Frontal cortex (tissue), 4 donors: Measurements from ENCODE around the gene BBX. TPM values are rescaled to one million over a fixed set of nuclear protein-coding genes. Genes with fewer than 3 reads are reported as not detected.
"Not testable (repeated sequence)": the region's sequence is repeated elsewhere in the genome, so short reads cannot be mapped to it uniquely, and the experiment has no call there.

Experiments
- DNase-seq, 2 donors: peaks; one replicate each; pipeline ENCODE4 v3.0.0; 2012; ENCODE audit warnings: low spot score in 2 of 2
- FAIRE-seq: peaks from 2 replicates; lab custom pipeline; 2012; peaks lifted over from hg19 to GRCh38; lab: Jason Lieb, UNC
- total RNA-seq: library from RNA; depleted of rRNA; stranded (reverse); fragments of >200 nt; gene quantifications from one replicate; pipeline ENCODE4 v1.2.3, GENCODE V29; 2014
- donor health status: control.
- donor health status: control.
- donor health status: control.

BBX gene
- total RNA-seq, 1 donor from 2014 or later: 19.6 TPM

DNA sequence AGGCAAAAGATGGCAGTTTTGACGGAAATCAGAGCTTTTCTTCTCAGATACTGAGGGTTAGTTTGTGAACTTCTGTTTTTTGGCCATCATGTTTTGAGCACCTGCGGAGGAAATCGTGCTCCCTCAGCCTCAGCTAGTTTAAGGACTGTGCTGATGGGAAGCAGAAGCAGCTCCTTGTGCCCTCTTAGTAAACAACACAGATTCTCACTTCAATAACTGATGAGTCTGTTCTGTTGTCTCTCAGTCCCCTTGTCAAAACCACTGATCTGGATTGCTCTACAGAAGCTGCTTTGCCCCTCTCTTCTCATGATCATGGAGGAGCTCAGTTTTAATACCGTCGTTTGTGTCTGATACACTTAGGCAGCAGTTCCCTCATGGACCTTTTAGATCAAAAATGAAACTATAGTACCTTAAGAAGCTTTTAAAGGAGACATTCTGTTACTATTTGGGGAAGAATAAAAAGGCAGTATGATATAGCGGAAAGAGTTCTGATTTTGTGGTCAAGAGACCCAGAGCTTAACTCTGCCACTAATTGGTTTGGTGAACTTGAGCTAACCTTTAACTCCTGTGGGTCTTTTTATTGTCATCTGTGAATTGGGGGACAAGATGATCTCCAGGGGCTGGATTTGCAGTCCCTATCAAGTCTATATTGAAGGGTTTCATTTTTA is 152.6 kb downstream of the BBX start:
- FAIRE-seq: no peak
- no peak for DNase-seq

DNA sequence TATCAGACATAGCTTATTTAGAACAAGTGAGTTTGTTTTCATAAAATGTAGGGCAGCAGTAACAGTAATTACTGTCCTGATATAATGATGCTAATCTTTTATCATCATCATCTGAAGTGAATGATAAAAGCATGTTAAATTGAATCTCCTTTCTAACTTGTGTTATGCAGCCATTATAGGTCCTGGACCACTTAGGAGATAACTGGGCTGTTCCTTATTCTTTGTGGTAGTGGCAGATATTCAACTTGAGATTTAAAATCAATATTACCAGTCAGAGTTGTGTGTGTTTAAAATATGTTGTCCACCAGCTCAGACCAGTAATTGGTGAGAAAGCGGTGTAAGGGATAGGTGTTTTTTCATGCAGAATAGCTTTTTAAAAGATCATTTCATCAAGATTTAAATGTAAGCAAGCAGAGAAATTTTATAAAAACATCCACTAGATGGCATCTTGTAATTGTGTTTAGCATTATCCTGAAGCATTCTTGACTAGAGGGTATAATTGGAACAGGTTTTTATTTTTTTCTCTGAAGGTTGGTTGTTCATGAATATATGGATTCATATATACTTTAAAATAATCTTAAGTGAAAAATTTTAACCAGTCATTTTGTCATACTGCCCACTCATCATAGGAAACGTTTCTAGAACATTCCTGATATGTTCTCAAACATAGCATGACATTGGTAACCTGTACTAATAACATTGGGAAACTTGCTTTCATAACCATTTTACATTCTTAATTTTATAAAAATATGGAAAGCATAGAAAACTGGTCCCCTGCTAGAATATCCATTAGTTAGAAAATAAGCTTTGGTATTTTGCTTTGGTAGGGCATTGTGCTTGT is 153.9 kb downstream of the BBX start:
- peak; percentile 96 for FAIRE-seq
- no peak for DNase-seq

DNA sequence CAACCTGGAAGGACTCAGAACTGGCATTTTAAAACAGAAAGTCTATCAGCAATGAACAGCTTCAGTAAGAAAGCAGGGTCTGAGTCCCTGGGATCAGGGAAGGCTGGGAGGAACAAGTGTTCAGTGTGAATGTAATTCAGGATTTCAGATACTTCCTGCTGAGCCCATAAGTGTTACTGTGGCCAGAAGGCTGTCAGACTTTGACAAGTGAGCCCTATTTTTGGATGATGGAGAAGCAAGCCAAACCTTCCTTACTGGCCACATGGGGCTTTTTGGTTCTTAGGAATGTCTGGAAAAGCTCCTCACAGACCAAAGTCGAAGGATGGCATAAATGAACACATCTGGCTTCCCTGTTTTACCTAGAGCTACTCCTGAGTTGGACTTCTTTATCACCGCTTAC is 157.2 kb downstream of the BBX start:
- FAIRE-seq (no peak), DNase-seq (no peak)

DNA sequence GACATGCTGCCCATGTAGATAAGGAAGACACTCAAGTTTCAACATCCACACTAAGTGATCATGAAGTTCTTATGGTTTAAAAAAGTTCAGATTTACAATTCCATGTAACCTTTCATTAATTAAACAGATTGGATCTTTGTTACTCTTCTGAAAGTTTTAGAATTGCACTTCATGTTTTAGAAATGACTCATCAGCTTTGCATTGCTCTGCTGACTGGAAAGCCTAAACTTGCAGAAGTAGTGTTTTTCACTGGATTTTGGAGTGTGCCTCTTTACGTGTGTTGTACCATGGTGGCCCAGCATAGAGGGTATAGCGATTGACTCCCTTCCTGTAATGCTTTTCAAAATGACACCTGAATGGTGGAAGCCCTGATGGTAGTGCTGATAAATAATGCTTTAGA is 157.9 kb downstream of the BBX start:
- DNase-seq (no peak), FAIRE-seq (no peak)

DNA sequence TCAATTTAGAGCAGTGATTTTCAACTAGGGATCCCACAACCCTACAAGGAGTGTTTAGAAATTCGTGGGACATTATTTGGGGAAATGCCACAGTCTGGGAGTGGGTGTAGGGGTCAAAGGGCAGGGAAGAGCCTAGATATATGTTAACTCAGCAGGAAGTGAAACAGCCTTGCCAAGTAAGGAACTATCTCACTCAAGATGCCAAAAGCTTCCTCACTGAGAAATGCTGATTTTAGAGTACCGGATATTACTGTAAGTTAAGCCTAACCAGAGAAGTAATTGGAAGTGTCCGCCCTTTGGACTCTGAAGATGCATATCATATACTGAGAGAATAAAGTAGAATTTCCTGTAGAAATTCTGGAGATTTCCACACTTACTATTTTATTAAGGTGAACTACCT is 158.6 kb downstream of the BBX start:
- no peak for FAIRE-seq
- DNase-seq: no peak

DNA sequence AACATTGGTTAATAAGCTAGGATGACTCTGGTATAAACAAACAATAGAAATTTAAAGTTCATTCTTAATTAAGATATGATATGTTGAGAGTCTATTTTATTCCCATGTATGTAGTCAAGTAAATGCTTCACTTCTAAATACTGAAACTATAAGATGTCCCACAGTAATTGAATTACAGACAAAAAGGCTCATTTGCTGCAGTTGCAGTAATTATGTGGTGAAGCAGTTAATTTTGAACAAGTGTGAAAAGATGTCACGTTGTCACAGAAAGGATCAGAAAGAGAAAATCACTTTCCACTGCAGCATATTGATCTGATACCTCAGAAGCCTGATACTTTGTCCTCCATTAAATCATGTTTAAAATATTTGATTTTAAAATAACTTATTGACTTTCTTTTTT is 159.8 kb downstream of the BBX start:
- no peak for FAIRE-seq
- no peak for DNase-seq

DNA sequence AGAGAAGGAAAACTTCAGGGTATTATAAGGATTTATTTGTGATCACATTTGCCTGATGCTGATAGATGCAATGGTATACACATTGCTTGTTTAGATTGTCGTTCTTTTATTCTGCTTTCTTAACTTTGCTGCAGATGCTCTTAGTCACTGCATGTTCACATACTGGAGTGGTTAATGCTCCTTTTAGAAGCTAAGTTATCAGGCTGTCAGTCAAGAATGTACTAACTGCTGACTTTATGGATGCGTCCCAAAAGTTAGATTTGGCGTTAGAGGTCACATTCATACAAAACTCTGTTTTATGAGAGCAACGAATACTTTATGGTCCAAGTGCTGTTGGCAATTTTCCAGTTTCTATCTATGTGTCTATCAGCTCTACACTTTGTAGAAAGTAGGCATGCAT is 160.7 kb downstream of the BBX start:
- FAIRE-seq: no peak

DNA sequence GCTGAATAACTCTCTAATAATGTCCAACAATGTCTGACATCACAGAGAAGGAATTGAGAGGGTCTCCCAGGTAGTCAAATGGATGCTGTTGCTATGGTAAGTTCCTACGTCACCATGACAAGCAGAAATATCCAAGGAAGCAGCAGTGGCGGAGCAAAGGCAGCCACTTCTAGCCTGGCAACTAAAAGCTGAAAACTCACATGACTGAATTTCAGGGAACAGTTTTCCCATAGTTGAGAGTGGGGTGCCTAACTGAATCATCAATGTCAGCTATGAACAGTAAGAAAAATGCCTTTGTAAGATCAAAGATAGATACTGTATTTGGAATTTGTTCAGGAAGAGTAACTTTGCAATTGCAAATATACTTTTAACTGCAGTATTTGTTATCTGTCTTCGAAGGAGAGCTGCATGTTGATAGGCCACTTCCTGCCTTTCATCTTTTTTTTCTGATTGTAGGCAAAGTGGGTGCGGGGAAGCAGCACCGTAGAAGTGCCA is 161.7 kb downstream of the BBX start:
- FAIRE-seq (no peak), DNase-seq (no peak)

More for the DNA sequence above, 160.7 kb downstream of the BBX start:
- DNase-seq: no peak

DNA sequence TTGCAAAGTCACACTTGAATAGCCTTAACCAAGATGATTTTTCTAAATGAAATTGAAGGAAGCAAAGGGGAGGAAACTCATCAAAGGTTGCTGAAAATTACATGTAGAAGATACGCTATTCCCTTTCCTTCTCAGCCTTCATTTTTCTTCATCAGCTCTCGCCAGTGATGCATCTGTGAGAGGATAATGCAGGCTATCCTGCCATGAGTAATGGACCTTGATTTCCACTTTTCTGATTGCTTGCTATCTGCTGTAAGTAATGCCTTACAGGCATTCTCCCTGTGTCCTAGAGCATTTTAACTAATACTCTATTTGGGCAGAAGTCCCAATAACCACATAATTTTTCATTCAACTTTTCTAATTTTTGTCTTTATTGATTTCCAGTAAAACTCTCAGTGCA is 162.6 kb downstream of the BBX start:
- DNase-seq: no peak

DNA sequence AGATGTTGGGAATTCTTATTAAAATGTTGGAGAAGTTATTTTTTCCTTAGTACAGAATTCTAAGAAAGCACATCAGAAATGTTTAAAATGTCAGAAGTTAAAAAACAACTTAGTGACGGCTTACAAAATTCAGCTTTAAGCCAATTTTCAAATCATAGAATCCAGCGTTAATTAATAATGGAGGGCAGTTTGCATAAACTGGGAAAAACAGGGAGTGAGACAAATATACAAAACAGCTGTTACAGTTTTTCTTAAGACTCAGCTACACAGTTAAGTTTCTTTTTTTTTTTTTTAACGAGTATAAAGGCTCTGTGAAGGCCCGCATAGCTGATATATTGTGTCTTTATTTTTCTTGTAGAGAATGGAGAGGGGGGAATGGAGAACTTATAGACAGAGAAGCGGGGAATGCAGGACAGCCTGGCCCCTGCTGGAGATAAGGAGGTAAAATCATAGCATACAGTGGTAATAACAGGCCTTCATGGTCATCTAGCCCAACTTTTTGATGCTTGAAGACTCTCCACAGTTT is 164.4 kb downstream of the BBX start:
- FAIRE-seq: no peak
- no peak for DNase-seq

More for the DNA sequence above, 162.6 kb downstream of the BBX start:
- FAIRE-seq: no peak

DNA sequence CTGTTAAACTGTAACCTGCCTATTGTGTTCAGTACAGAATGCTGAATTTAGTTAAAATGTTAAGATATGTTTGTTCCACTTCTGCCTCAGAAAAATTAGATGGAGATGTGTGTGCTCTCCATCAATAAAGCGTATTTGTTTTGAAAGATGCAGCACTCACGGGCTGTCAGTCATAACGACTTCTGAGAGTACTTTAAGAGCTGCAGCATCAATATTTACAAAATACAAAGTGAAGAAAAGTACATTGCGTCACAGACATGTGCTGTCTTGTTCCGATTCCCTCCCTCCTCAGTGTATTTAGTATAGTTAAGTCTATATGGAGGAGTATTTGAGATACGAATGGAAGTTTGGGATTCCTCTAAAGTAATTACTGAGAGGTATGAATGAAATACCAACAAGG is 166.6 kb downstream of the BBX start:
- no peak for FAIRE-seq
- no peak for DNase-seq

DNA sequence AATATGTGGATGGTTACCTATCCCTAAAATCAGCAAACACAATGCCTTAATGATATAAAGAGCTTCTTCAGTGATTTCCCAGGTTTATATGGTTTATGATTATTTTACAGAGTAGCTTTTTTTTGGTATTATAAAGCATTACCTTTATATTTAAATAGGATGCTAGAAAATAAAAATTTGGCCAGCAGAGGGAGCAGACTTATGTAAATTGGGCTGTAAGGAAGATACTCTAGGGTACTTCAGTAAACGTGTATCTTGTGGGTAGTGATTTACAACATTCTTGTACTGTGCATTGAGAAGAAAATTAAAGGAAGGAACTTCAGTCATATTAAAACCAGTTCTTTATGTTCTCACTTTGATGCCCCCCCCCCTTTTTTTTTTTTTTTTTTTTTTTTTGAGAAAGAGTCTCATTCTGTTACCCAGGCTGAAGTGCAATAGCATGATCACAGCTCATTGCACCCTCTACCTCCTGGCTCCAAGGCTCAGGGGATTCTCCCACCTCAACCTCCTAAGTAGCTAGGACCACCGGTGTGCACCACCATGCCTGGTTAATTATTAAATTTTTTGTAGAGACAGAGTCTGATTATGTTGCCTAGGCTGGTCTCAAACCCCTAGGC is 167.9 kb downstream of the BBX start:
- DNase-seq: peak in 1 of 2 donors; percentile 22
- peak; percentile 93 for FAIRE-seq

DNA sequence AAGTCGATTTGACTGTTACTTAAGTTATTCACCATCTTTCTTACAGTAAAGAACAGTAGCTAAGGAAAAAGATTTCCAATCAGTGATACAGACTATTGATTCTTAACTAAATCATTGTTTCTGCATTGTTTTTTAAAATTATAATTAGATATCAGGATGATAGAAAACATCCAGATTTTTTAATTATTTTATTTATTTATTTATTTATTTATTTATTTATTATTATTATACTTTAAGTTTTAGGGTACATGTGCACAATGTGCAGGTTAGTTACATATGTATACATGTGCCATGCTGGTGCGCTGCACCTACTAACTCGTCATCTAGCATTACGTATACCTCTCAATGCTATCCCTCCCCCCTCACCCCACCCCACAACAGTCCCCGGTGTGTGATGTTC is 169.2 kb downstream of the BBX start:
- FAIRE-seq, DNase-seq: not testable (repeated sequence)

DNA sequence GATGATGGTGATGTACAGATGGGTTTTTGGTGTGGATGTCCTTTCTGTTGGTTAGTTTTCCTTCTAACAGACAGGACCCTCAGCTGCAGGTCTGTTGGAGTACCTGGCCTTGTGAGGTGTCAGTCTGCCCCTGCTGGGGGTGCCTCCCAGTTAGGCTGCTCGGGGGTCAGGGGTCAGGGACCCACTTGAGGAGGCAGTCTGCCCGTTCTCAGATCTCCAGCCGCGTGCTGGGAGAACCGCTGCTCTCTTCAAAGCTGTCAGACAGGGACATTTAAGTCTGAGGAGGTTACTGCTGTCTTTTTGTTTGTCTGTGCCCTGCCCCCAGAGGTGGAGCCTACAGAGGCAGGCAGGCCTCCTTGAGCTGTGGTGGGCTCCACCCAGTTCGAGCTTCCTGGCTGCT is 174.6 kb downstream of the BBX start:
- DNase-seq, FAIRE-seq: not testable (repeated sequence)

DNA sequence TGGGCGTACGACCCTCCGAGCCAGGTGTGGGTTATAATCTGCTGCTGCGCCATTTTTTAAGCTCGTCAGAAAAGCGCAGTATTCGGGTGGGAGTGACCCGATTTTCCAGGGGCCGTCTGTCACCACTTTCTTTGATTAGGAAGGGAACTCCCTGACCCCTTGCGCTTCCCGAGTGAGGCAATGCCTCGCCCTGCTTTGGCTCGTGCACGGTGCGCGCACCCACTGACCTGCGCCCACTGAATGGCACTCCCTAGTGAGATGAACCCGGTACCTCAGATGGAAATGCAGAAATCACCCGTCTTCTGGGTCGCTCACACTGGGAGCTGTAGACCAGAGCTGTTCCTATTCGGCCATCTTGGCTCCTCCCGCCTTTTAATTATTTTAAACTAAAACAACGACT is 175.1 kb downstream of the BBX start:
- FAIRE-seq: not testable (repeated sequence)

DNA sequence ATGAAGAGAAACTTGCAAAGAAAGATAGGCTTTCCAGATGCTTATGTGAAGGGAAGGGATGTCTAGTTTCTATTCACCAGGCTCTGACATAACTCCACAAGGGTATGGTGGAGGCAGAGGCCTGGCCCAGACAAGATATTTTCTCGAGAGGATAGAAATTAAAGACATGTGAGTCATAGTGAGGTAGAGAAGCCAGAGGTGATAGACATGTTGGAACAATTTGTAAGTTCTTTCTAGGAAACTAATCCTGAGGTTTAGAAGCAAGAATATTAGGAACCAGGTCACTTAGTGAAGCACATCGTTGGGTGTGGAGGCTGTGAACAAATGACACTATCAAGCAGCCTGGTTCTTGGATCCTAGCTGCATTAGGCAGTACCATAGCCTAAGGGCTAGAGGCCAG is 176.9 kb downstream of the BBX start:
- DNase-seq: no peak
- no peak for FAIRE-seq

More for the DNA sequence above, 175.1 kb downstream of the BBX start:
- not testable (repeated sequence) for DNase-seq

DNA sequence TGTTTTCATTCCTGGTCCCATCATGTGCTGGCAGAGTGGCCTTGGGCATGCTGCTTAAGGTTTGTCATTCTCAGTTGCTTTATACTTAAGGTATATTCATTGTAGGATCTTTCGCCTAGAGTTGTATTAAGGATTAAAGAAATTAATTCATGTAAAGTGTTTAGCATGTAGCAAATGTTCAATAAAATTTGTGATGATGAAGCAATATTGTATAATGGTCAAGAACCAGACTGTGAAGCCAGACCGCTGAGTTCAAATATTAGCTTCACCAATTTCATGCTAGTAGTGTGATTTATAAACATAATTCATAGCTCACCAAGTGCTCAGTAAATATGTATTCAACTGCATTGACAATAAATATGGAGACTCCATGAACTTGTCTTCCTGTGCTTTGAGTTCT is 178.5 kb downstream of the BBX start:
- FAIRE-seq (no peak), DNase-seq (no peak)

DNA sequence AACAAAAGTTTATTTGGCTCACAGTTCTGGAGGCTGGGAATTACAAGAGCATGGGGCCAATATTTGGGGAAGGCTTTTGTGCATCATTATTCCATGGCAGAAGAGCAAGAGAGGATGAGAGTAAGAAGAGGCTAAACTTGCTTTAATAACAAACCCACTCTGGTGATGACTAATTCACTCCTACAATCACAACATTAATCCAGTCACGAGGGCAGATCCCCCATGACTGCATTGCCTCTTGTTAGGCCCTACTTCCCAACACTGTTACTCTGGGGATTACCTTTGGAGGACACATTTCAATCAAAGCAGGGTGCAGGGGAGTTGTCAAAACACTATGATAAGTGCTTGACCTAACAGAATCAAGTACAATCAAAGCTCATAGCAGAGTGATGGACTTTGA is 181.7 kb downstream of the BBX start:
- no peak for FAIRE-seq
- DNase-seq: no peak

DNA sequence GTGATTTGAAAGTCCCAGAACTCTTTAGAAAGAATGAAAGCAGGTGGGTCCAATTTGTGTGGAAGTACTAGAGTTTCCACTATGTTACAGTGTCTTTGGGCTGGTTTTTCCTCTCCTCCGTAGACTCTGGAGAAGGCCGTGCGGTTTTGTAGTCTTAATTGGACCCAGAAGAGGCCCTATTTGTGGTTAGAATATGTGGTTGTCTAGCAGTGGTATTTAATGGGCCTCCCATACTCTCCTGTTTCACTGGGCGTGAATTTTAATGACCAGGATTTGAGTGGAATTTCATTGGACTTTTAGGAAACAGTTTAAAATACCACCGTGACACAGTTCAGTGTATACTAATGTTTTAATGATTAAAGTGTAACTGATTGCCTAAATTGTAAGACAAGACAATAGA is 182.3 kb downstream of the BBX start:
- FAIRE-seq: no peak

DNA sequence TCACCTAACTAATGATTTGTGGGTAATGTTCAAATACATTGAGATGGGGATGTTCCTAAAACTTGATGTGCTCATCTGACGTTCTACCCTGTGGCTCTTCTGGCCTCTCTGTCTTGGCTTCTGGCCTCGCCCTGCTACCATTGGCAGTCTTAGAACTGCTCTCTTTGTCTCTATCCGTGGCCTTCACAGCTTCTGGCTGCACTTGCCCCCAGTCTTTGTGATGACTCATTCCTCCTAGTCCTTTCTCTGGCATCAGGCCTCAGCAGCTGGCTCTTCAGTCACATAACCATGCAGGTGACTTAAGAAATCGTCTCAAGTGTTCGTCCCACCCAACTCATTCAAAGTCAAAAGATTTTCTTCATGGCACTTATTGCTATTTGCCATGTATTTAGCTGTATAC is 188.1 kb downstream of the BBX start:
- DNase-seq: peak in 1 of 2 donors; percentile 18

More for the DNA sequence above, 182.3 kb downstream of the BBX start:
- DNase-seq: no peak

More for the DNA sequence above, 188.1 kb downstream of the BBX start:
- FAIRE-seq: no peak
